HG02938 (cell line): ENCODE data around the gene ABHD2.
"Not testable (repeated sequence)": the region's sequence is repeated elsewhere in the genome, so short reads cannot be mapped to it uniquely, and the experiment has no call there.

ENCODE experiments used
- ATAC-seq: cut with Tn5 transposase; IDR thresholded peaks from one replicate; pipeline ENCODE4 v1.9.1; 2021; ENCODE audit warnings: mild to moderate bottlenecking, moderate library complexity; ENCODE audit not compliant: unreplicated experiment

The ABHD2 gene

DNA sequence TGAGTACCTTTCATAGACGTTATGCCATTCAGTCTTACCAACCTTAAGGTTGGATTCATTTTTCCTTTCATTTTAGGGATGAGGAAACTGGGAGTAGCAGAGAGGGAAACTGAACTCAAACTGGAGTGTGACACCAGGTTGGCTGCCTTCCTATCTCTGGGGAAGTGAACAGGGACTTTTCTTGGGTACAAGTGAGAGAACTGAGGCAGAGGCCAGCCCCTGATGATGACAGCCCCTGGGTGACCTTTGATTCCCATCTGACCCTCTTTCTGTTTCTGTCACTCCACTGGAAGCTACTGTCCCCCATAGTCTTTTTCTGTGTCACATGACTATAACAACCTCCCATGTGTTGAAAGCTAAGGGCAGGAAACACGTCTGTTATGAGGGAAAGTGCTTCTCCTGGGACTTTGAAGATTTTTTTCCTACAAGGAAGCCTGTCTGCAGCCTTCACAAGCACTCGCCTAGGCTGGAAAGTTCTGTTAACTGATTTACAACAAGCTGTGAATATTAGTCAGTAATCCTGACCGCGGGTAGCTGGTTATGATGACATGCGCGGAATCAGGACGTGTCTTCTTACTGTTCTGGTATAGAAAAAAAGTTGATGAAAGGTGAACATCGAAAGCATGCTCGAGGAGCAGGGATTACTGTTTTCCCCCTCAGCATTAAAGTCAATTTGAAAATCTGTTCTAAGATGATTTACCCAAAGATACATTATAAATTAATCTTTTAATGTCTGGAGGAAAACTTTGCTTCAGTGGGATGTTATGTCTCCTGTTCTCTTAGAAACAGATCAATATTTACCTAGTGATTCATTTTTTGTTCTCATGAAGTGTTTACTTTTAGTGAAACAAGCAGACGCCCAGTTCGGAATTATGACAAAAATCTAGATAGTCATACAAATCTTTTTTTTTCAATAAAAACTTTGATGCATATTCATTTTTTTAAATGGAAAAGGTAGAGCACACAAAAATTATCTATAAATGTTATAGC, 31.5 kb downstream of the ABHD2 start:
- no peak for ATAC-seq

DNA sequence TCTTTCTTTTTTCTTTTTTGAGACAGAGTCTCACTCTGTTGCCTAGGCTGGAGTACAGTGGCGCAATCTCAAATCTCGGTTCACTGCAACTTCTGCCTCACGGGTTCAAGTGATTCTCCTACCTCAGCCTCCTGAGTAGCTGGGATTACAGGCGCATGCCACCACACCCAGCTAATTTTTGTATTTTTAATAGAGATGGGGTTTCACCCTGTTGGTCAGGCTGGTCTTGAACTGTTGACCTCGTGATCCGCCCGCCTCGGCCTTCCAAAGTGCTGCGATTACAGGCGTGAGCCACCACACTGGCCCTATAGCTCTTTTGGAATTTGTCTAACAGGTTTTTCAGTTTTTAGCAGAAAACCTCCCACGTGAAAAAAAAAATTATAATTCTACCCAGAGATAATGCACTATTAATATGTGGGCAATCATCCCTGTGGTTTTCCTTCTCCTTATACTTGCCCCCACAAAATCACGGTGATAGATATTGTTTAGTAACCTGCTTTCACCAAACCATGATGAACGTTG, 32.3 kb downstream of the ABHD2 start:
- not testable (repeated sequence) for ATAC-seq

- ATAC-seq, result no peak
These were observed 33.2 kb downstream of the ABHD2 start for GRCh38 chr15:89121414-89121813.

- ATAC-seq, result no peak
These were observed 34.4 kb downstream of the ABHD2 start for GRCh38 chr15:89122505-89123180.

DNA sequence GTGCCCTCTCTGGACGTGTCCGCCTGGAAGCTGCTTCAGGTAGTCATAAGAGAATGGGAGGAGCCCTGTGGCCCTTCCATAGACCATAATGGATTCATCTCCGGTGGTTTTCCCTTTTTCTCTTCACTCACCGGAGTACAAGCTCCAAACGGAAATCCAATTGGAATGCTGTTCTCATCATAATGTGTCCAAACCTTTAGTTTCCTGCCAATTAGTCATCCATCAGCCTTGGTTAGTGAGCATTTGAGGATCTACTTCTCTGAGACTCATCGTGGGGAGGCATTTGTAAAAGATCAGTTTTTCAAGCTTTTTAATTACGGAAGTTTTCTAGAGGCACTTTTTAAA, 34.9 kb downstream of the ABHD2 start:
- no peak for ATAC-seq

- no peak for ATAC-seq
These were observed 37.0 kb downstream of the ABHD2 start for GRCh38 chr15:89125088-89125826.

DNA sequence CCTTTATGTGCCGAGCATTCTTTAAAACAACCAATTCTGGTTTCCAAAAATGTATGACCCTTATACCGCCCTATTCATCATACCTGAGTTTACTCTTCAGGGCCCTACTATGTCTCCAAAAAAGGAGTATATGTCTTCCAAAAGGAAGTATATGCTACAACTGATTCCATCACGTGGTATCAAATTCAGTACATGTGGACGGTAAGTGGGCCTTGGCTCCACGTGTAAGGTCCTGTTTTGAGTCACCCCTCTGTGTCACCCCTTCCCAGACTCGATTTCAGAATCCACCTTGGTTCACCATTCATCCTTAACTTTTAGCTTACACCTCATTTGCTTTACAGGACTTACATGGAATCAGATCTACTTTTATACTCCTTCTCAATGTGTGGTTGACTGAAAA, 37.8 kb downstream of the ABHD2 start:
- no peak for ATAC-seq

GRCh38 chr15:89127054-89127702, 38.9 kb downstream of the ABHD2 start:
- ATAC-seq, result no peak

GRCh38 chr15:89128320-89129122, 40.3 kb downstream of the ABHD2 start:
- ATAC-seq, result no peak

GRCh38 chr15:89129123-89129815, 41.0 kb downstream of the ABHD2 start:
- no peak for ATAC-seq

DNA sequence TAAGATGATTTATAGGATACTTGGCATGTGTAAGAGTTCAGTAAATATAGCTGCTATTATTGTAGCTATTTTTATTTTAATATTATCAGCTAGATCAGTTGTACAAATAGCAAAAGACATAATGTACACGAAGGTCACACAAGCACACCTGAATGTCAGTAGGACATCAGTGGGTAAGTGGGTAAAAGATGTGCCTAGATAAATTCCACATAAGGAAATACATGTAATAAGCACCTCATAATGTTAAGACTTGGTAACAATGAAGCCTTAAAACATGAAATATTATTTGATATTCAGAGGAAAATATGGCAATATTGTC, 41.5 kb downstream of the ABHD2 start:
- ATAC-seq, result no peak

GRCh38 chr15:89130201-89130600, 41.9 kb downstream of the ABHD2 start:
- peak; percentile 67 for ATAC-seq

DNA sequence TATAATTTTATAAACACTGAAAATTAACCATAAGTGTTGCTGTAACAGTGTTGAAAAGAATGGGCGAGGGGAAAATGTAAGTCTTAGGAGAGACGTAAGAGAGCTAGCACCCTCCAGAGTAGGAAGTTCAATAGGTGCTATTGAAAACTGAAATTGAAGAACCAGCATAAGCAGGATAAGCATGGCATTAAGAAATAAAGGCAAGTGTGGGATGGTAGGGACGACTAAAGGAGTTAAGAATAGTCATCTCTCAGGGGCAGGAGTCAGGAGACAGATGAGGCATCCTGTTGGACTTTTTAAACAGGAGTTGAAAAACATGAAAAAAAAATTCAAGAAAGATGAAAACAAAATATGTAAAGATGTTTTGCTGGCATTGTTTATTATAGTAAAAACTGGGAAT, 43.5 kb downstream of the ABHD2 start:
- no peak for ATAC-seq

- no peak for ATAC-seq
These were observed 44.6 kb downstream of the ABHD2 start for GRCh38 chr15:89132611-89133507.

GRCh38 chr15:89135387-89136077, 47.3 kb downstream of the ABHD2 start:
- not testable (repeated sequence) for ATAC-seq

DNA sequence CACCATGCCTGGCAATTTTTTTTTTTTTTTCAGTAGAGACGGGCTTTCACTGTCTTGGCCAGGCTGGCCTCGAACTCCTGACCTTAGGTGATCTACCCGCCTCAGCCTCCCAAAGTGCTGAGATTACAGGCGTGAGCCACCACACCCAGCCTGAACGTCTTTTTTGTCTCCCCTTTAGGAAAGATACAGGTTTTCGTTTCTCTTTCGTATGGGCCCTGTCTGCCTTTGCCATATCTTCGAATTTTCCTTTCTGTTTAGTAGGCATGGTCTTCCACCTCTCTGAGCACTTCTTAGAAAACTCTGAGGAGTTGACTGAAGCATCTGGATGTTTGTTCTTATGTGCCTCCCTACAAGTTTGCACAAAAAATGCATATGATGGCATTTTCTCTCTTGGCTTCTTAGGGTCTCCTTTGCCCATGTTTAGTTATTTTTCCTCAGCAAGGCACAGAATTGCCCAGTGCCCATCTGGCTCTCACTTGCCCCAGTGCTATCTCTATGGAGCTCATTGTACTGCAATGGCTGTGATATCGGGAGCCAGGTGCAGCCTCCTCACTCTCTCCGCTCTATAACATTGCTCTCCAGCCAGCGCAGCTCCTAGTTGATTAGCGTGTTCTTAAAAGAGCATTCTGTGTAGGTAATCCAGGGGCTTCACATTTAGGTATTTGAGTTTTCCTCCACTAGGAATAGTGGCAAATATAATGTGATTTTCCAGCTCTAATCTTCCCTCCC, 48.0 kb downstream of the ABHD2 start:
- ATAC-seq, result no peak
